Smooth muscle cell of the pulmonary artery (primary cell): ENCODE measurements around the gene CLDN18. TPM values are rescaled to one million over a fixed set of nuclear protein-coding genes. Genes with fewer than 3 reads are reported as not detected.

Experiments
- total RNA-seq: library from RNA; depleted of rRNA; stranded (reverse); fragments of >200 nt; gene quantifications from 2 replicates; pipeline ENCODE4 v1.2.3, GENCODE V29; 2014

The CLDN18 gene
- total RNA-seq, result not detected in 2 replicates

GRCh38 chr3:138009476-138010272 is at the start of gene CLDN18:
TSS of gene CLDN18 (plus strand) at chr3:138010165. CDS start at chr3:138010226, 61 bp downstream.

Other genes starting within 250 kb of the CLDN18 start
- not detected in 2 replicates for gene SOX14, start 245.8 kb upstream of the CLDN18 start, total RNA-seq
- gene DZIP1L, start 105.4 kb downstream of the CLDN18 start, total RNA-seq, result 25.7 and 28.9 TPM in 2 replicates
- not detected in 2 replicates for gene A4GNT, start 122.2 kb downstream of the CLDN18 start, total RNA-seq
- gene DBR1, start 164.8 kb downstream of the CLDN18 start, total RNA-seq, result 10.0 and 13.7 TPM in 2 replicates
- gene ARMC8, start 177.1 kb downstream of the CLDN18 start, total RNA-seq, result 42.6 and 48.5 TPM in 2 replicates